SK-N-SH (cell line): ENCODE data around the gene PGBD2.

Experiments used
- EP300 ChIP-seq, 2 experiments: IDR thresholded peaks; 2 replicates each; pipeline versions ENCODE4 v1.4.0 to v1.6.1; 2012; ENCODE audit warnings: borderline replicate concordance in 1 of 2, low read depth in 1 of 2, low read length in 1 of 2
- EZH2phosphoT487 ChIP-seq: fragments of 200-600 bp; sonication (generic); IDR thresholded peaks from 2 replicates; pipeline ENCODE4 v1.6.1; 2017; ENCODE audit warnings: low read depth, mixed run types, mild to moderate bottlenecking, antibody characterized with exemption, moderate library complexity, borderline replicate concordance
- FOSL2 ChIP-seq: IDR thresholded peaks from 2 replicates; pipeline ENCODE4 v1.4.0; 2012; ENCODE audit warnings: low read depth, mild to moderate bottlenecking, moderate library complexity, borderline replicate concordance
- NFIC ChIP-seq: IDR thresholded peaks from 2 replicates; pipeline ENCODE4 v1.4.0; 2012; ENCODE audit warnings: borderline replicate concordance
- NRF1 ChIP-seq: IDR thresholded peaks from 2 replicates; pipeline ENCODE4 v1.6.1; 2012; ENCODE audit warnings: low read depth, mild to moderate bottlenecking, low read length
- POLR2AphosphoS5 ChIP-seq: IDR thresholded peaks from 2 replicates; pipeline ENCODE4 v1.6.1; 2012; ENCODE audit warnings: low read depth, low read length
- RCOR1 ChIP-seq: fragments of 150-350 bp; IDR thresholded peaks from 2 replicates; pipeline ENCODE4 v1.6.1; 2017; ENCODE audit warnings: antibody characterized with exemption, low read length
- RXRA ChIP-seq: IDR thresholded peaks from 2 replicates; pipeline ENCODE4 v1.4.0; 2012; ENCODE audit warnings: low read depth, mild to moderate bottlenecking, borderline replicate concordance
- ZBTB33 ChIP-seq: IDR thresholded peaks from 2 replicates; pipeline ENCODE4 v1.4.0; 2012; ENCODE audit warnings: low read depth, borderline replicate concordance
- TF ChIP-seq, protein P1 (sequence below): fragments of 200-600 bp; sonication (generic); IDR thresholded peaks from 2 replicates; pipeline ENCODE4 v1.6.1; 2017; ENCODE audit warnings: antibody characterized with exemption, mild to moderate bottlenecking, moderate library complexity
- TF ChIP-seq, protein P2 (sequence below): IDR thresholded peaks from 2 replicates; pipeline ENCODE4 v1.6.1; 2012; ENCODE audit warnings: mild to moderate bottlenecking, low read depth, low read length, moderate library complexity

DNA sequence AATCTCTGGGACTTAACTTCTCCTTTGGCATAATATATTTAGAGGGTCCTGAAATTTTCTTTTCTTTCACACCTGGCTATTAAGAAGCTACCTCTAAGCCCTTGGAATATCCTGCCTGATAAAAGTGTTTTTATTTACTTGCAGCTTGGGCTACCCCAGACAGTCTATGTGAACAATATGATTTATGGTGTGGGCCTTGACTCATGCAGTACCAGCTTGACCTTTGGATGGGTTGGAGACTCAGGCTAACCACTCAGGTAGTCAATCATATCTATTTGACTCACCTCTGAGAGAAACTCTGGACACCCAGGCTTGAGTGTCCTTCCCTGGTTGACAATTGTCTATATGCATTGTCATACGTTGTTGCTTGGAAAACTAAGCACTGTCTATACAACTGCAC lies 13.4 kb upstream of the PGBD2 start:
- TF ChIP-seq EP300 (IDR thresholded peaks at IDR 0.05; ENCODE audit: borderline replicate concordance in 1 of 2, low read depth in 1 of 2, low read length in 1 of 2) = no peak
- TF ChIP-seq FOSL2 = no peak
- no peak for TF ChIP-seq NFIC
- TF ChIP-seq, protein P1, sequence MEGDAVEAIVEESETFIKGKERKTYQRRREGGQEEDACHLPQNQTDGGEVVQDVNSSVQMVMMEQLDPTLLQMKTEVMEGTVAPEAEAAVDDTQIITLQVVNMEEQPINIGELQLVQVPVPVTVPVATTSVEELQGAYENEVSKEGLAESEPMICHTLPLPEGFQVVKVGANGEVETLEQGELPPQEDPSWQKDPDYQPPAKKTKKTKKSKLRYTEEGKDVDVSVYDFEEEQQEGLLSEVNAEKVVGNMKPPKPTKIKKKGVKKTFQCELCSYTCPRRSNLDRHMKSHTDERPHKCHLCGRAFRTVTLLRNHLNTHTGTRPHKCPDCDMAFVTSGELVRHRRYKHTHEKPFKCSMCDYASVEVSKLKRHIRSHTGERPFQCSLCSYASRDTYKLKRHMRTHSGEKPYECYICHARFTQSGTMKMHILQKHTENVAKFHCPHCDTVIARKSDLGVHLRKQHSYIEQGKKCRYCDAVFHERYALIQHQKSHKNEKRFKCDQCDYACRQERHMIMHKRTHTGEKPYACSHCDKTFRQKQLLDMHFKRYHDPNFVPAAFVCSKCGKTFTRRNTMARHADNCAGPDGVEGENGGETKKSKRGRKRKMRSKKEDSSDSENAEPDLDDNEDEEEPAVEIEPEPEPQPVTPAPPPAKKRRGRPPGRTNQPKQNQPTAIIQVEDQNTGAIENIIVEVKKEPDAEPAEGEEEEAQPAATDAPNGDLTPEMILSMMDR = no peak
- no peak for TF ChIP-seq RCOR1
- TF ChIP-seq NRF1 = no peak
- no peak for TF ChIP-seq EZH2phosphoT487
- TF ChIP-seq POLR2AphosphoS5 = no peak
- no peak for TF ChIP-seq RXRA
- no peak for TF ChIP-seq ZBTB33
- TF ChIP-seq, protein P2, sequence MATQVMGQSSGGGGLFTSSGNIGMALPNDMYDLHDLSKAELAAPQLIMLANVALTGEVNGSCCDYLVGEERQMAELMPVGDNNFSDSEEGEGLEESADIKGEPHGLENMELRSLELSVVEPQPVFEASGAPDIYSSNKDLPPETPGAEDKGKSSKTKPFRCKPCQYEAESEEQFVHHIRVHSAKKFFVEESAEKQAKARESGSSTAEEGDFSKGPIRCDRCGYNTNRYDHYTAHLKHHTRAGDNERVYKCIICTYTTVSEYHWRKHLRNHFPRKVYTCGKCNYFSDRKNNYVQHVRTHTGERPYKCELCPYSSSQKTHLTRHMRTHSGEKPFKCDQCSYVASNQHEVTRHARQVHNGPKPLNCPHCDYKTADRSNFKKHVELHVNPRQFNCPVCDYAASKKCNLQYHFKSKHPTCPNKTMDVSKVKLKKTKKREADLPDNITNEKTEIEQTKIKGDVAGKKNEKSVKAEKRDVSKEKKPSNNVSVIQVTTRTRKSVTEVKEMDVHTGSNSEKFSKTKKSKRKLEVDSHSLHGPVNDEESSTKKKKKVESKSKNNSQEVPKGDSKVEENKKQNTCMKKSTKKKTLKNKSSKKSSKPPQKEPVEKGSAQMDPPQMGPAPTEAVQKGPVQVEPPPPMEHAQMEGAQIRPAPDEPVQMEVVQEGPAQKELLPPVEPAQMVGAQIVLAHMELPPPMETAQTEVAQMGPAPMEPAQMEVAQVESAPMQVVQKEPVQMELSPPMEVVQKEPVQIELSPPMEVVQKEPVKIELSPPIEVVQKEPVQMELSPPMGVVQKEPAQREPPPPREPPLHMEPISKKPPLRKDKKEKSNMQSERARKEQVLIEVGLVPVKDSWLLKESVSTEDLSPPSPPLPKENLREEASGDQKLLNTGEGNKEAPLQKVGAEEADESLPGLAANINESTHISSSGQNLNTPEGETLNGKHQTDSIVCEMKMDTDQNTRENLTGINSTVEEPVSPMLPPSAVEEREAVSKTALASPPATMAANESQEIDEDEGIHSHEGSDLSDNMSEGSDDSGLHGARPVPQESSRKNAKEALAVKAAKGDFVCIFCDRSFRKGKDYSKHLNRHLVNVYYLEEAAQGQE = no peak
